ENCODE data around the gene COASY. TPM values are rescaled to one million over a fixed set of nuclear protein-coding genes. Genes with fewer than 3 reads are reported as not detected.

COASY gene
- total and polyA plus RNA-seq, 2 donors from 2014 or later: 71.9 to 145 TPM

- intact Hi-C loops (cut with DNase I): no loop called here
- DNase-seq (peak in 1 of 5 donors; percentile 80), FAIRE-seq (no peak)
These were observed 617 bp downstream of the COASY start for GRCh38 chr17:42562388-42563142.

GRCh38 chr17:42563143-42563509 is 1.2 kb downstream of the COASY start:
- no peak for TF ChIP-seq CTCF (IDR thresholded peaks at IDR 0.05; ENCODE audit: borderline replicate concordance, extremely low read depth, insufficient read depth)
- H3K4me1 ChIP-seq (ENCODE audit: control insufficient read depth in 2 of 3, insufficient read depth in 2 of 3, low read depth in 1 of 3, low read length in 3 of 3): peaks cover 0 to 43% (median 17%) of the 10 kb centered on the region in 3 donors
- H3K36me3 ChIP-seq (ENCODE audit: control insufficient read depth in 2 of 3, insufficient read depth in 3 of 3, low read length in 3 of 3): peaks cover 6 to 16% (median 12%) of the 10 kb centered on the region in 3 donors
- peak overlapping the region in 2 of 3 donors; percentile 91 to 96 for H3K9ac ChIP-seq (ENCODE audit: low read length in 3 of 3)
- DNase-seq (peak in 1 of 5 donors; percentile 51), FAIRE-seq (no peak)
- peak overlapping the region; percentile 81 to 82 for H3K27ac ChIP-seq (ENCODE audit: low read depth in 2 of 2, low read length in 2 of 2)
- H3K27me3 ChIP-seq (ENCODE audit: control insufficient read depth, insufficient read depth, low read length): no peaks in the 10 kb centered on the region
- H3K9me3 ChIP-seq (ENCODE audit: control insufficient read depth in 2 of 3, insufficient read depth in 1 of 3, low read length in 3 of 3): no peaks in the 10 kb centered on the region
- intact Hi-C loops (cut with DNase I): no loop called here
- peak overlapping the region; percentile 90 to 94 (median 94) for H3K4me3 ChIP-seq (ENCODE audit: low read length in 3 of 3)

More at GRCh38 chr17:42562388-42563142, 617 bp downstream of the COASY start:
- H3K27me3 ChIP-seq (ENCODE audit: control insufficient read depth, insufficient read depth, low read length): no peaks in the 10 kb centered on the region
- H3K36me3 ChIP-seq (ENCODE audit: control insufficient read depth in 2 of 3, insufficient read depth in 3 of 3, low read length in 3 of 3): peaks cover 6 to 16% (median 12%) of the 10 kb centered on the region in 3 donors
- no peaks in the 10 kb centered on the region for H3K9me3 ChIP-seq (ENCODE audit: control insufficient read depth in 2 of 3, insufficient read depth in 1 of 3, low read length in 3 of 3)
- H3K4me1 ChIP-seq (ENCODE audit: control insufficient read depth in 2 of 3, insufficient read depth in 2 of 3, low read depth in 1 of 3, low read length in 3 of 3): peaks cover 0 to 40% (median 17%) of the 10 kb centered on the region in 3 donors
- peak overlapping the region; percentile 81 to 82 for H3K27ac ChIP-seq (ENCODE audit: low read depth in 2 of 2, low read length in 2 of 2)
- H3K4me3 ChIP-seq (ENCODE audit: low read length in 3 of 3): peak overlapping the region; percentile 90 to 94 (median 94)
- no peak for TF ChIP-seq CTCF (IDR thresholded peaks at IDR 0.05; ENCODE audit: borderline replicate concordance, extremely low read depth, insufficient read depth)
- H3K9ac ChIP-seq (ENCODE audit: low read length in 3 of 3): peak overlapping the region; percentile 87 to 96 (median 91)

- H3K4me3 ChIP-seq (ENCODE audit: low read length in 3 of 3): peak overlapping the region in 2 of 3 donors; percentile 90 to 94
These were observed 1.6 kb downstream of the COASY start for GRCh38 chr17:42563543-42563942.

More at GRCh38 chr17:42563543-42563942, 1.6 kb downstream of the COASY start:
- H3K9me3 ChIP-seq (ENCODE audit: control insufficient read depth in 2 of 3, insufficient read depth in 1 of 3, low read length in 3 of 3): no peaks in the 10 kb centered on the region
- peaks cover 6 to 19% (median 12%) of the 10 kb centered on the region in 3 donors for H3K36me3 ChIP-seq (ENCODE audit: control insufficient read depth in 2 of 3, insufficient read depth in 3 of 3, low read length in 3 of 3)
- H3K27me3 ChIP-seq (ENCODE audit: control insufficient read depth, insufficient read depth, low read length): no peaks in the 10 kb centered on the region
- no peak for TF ChIP-seq CTCF (IDR thresholded peaks at IDR 0.05; ENCODE audit: borderline replicate concordance, extremely low read depth, insufficient read depth)
- intact Hi-C loops (cut with DNase I): no loop called here
- FAIRE-seq (no peak), DNase-seq (peak in 1 of 5 donors; percentile 59)
- H3K4me1 ChIP-seq (ENCODE audit: control insufficient read depth in 2 of 3, insufficient read depth in 2 of 3, low read depth in 1 of 3, low read length in 3 of 3): peaks cover 0 to 43% (median 21%) of the 10 kb centered on the region in 3 donors
- peak overlapping the region in 1 of 2 donors; percentile 81 for H3K27ac ChIP-seq (ENCODE audit: low read depth in 2 of 2, low read length in 2 of 2)
- peak overlapping the region in 1 of 3 donors; percentile 96 for H3K9ac ChIP-seq (ENCODE audit: low read length in 3 of 3)
